Measurements from ENCODE around the gene AKT3.

Gene AKT3

DNA sequence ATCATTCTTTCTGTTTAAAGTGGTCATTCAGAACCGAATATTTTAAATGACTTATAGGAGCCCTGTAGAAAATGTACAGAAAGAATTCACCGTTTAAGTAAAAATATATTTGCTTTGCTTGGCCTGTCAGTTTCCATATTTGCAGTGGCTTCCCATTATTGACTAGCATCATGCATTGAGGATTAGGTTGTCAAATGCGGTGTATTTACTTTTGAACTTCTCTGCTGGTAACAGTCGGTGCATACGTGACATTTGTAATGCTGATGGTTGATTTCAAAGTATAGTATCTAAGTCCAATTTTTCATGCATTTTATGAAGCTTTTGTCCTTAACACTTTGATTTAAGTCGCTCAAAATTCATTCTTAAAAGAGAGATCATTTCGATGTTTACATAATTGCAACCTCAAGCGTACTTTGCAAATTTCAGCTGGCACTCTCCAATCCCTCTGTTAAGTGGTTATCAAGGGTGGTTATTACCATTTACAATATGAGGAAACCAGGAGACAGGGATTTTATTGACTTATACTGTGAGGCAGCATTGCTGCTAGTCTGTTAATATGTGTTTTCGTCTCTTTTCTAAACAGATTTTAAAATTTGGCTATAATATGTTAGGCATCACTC lies 392.6 kb downstream of the AKT3 start:
- Histone ChIP-seq H3K9ac (ENCODE audit: low read length) (no peak overlapping the region), H3K36me3 (replicated peaks; ENCODE audit: insufficient read depth, low read length) (no peaks in the 10 kb centered on the region), H3F3A (ENCODE audit: insufficient read depth, low read length) (no peaks in the 10 kb centered on the region), H3K4me3 (ENCODE audit: low read length) (no peak overlapping the region), H2AFZ (ENCODE audit: low read length) (no peak overlapping the region), H3K27me3 (replicated peaks; ENCODE audit: insufficient read depth, low read length) (no peaks in the 10 kb centered on the region), H3K27ac (ENCODE audit: low read length) (no peak overlapping the region), H3K4me2 (ENCODE audit: low read depth, low read length) (no peak overlapping the region), H3K4me1 (ENCODE audit: low read length) (no peaks in the 10 kb centered on the region), H3K79me2 (ENCODE audit: low read length) (no peaks in the 10 kb centered on the region), H3K9me2 (replicated peaks; ENCODE audit: insufficient read depth, low read length) (no peaks in the 10 kb centered on the region), H3K9me3 (replicated peaks; ENCODE audit: insufficient read depth, low read length) (no peaks in the 10 kb centered on the region), H4K20me1 (ENCODE audit: insufficient read depth, low read length) (no peaks in the 10 kb centered on the region)
- no peak for TF ChIP-seq EZH2 (optimal IDR thresholded peaks at IDR 0.05; ENCODE audit: low read depth, low read length)
- TF ChIP-seq EZH2phosphoT487 (IDR thresholded peaks at IDR 0.05; ENCODE audit: low read length), result no peak
- TF ChIP-seq, protein P1, sequence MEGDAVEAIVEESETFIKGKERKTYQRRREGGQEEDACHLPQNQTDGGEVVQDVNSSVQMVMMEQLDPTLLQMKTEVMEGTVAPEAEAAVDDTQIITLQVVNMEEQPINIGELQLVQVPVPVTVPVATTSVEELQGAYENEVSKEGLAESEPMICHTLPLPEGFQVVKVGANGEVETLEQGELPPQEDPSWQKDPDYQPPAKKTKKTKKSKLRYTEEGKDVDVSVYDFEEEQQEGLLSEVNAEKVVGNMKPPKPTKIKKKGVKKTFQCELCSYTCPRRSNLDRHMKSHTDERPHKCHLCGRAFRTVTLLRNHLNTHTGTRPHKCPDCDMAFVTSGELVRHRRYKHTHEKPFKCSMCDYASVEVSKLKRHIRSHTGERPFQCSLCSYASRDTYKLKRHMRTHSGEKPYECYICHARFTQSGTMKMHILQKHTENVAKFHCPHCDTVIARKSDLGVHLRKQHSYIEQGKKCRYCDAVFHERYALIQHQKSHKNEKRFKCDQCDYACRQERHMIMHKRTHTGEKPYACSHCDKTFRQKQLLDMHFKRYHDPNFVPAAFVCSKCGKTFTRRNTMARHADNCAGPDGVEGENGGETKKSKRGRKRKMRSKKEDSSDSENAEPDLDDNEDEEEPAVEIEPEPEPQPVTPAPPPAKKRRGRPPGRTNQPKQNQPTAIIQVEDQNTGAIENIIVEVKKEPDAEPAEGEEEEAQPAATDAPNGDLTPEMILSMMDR (IDR thresholded peaks at IDR 0.05; ENCODE audit: low read length), result no peak
- no peak for DNase-seq

DNA sequence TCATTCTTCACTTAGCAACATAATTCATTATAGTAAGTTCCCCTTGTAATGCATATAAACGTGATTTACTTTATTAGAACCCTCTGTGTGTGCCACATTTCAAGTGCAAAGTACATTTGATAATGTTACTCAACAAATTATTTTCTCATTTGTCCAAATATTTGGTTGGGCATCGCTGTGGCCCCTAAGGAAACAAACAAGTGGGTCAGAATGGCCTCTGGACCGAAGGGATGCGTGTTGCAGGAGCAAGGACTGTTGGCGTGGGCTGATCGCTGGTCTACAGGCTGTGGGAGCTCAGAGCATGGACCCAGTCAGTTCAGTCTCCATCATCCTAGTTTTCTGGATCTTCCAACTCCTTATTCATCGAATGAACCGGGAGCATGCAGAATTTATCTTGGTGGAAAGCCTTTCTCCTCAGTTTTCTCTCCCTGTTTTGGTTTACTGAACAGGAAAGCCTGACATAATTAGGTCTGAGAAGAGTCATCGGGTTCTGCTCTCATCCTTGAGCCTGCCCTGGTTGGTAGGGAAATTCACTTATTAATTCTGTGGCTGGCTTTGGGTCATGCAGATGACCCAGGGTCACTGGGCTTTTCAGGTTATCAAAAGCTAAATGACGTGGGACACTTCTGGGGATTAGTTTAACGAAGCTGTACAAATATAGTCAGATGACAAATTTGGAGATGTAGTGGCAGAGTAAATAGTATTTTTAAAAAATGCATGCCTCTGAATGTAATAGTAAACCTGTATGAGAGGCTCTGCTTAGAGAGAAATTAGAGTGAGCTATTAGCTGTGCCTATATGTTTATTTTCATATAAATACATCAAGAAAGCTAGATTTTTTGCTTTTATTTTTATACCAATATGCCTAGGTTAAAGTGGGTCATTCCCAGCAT lies 394.0 kb downstream of the AKT3 start:
- H3K27ac ChIP-seq (ENCODE audit: low read length), result no peak overlapping the region
- H3K9me2 ChIP-seq (replicated peaks; ENCODE audit: insufficient read depth, low read length), result no peaks in the 10 kb centered on the region
- no peak for DNase-seq
- TF ChIP-seq EZH2phosphoT487 (IDR thresholded peaks at IDR 0.05; ENCODE audit: low read length), result no peak
- no peak for TF ChIP-seq EZH2 (optimal IDR thresholded peaks at IDR 0.05; ENCODE audit: low read depth, low read length)
- no peaks in the 10 kb centered on the region for H4K20me1 ChIP-seq (ENCODE audit: insufficient read depth, low read length)
- H3K79me2 ChIP-seq (ENCODE audit: low read length), result no peaks in the 10 kb centered on the region
- H3K36me3 ChIP-seq (replicated peaks; ENCODE audit: insufficient read depth, low read length), result no peaks in the 10 kb centered on the region
- H3K27me3 ChIP-seq (replicated peaks; ENCODE audit: insufficient read depth, low read length), result no peaks in the 10 kb centered on the region
- no peak overlapping the region for H3K4me2 ChIP-seq (ENCODE audit: low read depth, low read length)
- no peaks in the 10 kb centered on the region for H3F3A ChIP-seq (ENCODE audit: insufficient read depth, low read length)
- H2AFZ ChIP-seq (ENCODE audit: low read length), result no peak overlapping the region
- H3K4me3 ChIP-seq (ENCODE audit: low read length), result no peak overlapping the region
- H3K9me3 ChIP-seq (replicated peaks; ENCODE audit: insufficient read depth, low read length), result no peaks in the 10 kb centered on the region
- H3K9ac ChIP-seq (ENCODE audit: low read length), result no peak overlapping the region
- H3K4me1 ChIP-seq (ENCODE audit: low read length), result no peaks in the 10 kb centered on the region

DNA sequence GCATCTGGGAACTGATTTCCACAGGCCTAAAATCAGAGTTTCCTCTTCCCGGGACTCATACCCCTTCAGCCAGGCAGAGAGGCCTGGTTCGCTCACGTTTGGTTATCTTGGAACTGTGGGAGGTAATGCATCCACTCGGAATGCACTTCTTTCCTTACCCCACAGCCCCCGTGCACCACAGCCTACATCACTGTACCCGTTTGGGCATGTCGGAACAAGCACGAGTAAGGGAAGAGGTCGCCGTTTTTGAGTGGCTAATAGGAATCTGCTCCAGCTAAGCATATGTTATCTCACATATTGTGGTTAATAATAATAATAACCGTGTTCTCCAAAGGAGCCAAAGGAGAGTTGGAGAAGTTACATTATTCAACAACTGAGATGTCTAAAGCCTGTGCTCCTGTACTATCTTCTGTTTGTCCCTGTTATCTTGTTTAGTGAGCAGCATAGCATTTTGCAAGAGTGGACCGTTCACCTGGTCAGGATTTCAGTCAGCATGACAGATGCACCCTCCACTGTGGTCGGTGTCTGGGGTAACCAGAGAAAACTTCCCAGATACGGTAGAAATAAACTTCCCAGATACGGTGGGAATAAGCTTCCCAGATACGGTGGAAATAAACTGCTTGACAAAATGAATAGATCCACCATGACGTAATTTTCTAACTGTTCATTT lies 395.6 kb downstream of the AKT3 start:
- no peaks in the 10 kb centered on the region for H3K79me2 ChIP-seq (ENCODE audit: low read length)
- H3K9me3 ChIP-seq (replicated peaks; ENCODE audit: insufficient read depth, low read length), result no peaks in the 10 kb centered on the region
- no peaks in the 10 kb centered on the region for H3K27me3 ChIP-seq (replicated peaks; ENCODE audit: insufficient read depth, low read length)
- TF ChIP-seq, protein P1 (IDR thresholded peaks at IDR 0.05; ENCODE audit: low read length), result no peak
- TF ChIP-seq EZH2 (optimal IDR thresholded peaks at IDR 0.05; ENCODE audit: low read depth, low read length), result no peak
- H2AFZ ChIP-seq (ENCODE audit: low read length), result no peak overlapping the region
- no peak overlapping the region for H3K9ac ChIP-seq (ENCODE audit: low read length)
- no peak for DNase-seq
- no peaks in the 10 kb centered on the region for H3F3A ChIP-seq (ENCODE audit: insufficient read depth, low read length)
- H4K20me1 ChIP-seq (ENCODE audit: insufficient read depth, low read length), result no peaks in the 10 kb centered on the region
- no peaks in the 10 kb centered on the region for H3K9me2 ChIP-seq (replicated peaks; ENCODE audit: insufficient read depth, low read length)
- H3K4me2 ChIP-seq (ENCODE audit: low read depth, low read length), result no peak overlapping the region
- H3K4me3 ChIP-seq (ENCODE audit: low read length), result no peak overlapping the region
- no peaks in the 10 kb centered on the region for H3K4me1 ChIP-seq (ENCODE audit: low read length)
- no peak overlapping the region for H3K27ac ChIP-seq (ENCODE audit: low read length)
- no peaks in the 10 kb centered on the region for H3K36me3 ChIP-seq (replicated peaks; ENCODE audit: insufficient read depth, low read length)

Measured in MM.1S (cell line).